ENCODE results near the gene NRROS. TPM values are rescaled to one million over a fixed set of nuclear protein-coding genes. Genes with fewer than 3 reads are reported as not detected.
"Not testable (repeated sequence)": the region's sequence is repeated elsewhere in the genome, so short reads cannot be mapped to it uniquely, and the experiment has no call there.

Gene NRROS
- polyA plus RNA-seq, 1 donor = 2.1 TPM

DNA sequence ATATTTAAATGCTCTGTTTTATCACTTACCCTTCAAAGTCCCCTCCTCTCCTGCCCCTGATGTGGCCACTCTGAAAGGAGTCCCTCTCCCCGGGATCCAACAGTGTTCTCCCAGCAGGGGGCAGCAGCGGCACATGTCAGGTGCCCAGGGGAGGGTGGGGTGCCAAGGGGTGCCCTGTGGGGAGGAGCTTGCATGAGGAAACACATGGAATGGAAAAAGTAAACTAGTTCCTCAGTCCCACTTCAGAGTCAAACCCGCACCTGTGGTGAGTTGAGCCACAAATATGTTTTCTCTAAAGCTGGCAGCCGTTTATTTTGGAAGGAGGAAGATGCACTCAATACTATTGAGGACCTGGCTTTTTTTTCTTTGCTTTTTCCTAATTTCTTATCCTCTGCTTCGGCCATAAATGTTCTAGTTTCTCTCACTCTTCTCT lies 30.1 kb upstream of the NRROS start:
- Histone ChIP-seq H3K4me1 (ENCODE audit: control insufficient read depth, insufficient read depth, low read length) (peaks cover 3% of the 10 kb centered on the region), H3K27me3 (ENCODE audit: control insufficient read depth, insufficient read depth, low read length) (no peaks in the 10 kb centered on the region), H3K9me3 (ENCODE audit: control insufficient read depth, low read depth, low read length) (no peaks in the 10 kb centered on the region), H3K4me3 (ENCODE audit: low read length) (no peak overlapping the region), H3K27ac (ENCODE audit: low read length) (no peak overlapping the region), H3K36me3 (ENCODE audit: control insufficient read depth, insufficient read depth, low read length) (no peaks in the 10 kb centered on the region)
- WGBS (ENCODE audit: insufficient coverage, low lambda C conversion rate) = 50% methylated on average over 2 of the region's 5 CpGs
- peak; percentile 79 to 81 for DNase-seq

- no peak overlapping the region for H3K27ac ChIP-seq (ENCODE audit: low read length)
- DNase-seq = no peak
- H3K4me1 ChIP-seq (ENCODE audit: control insufficient read depth, insufficient read depth, low read length) = peaks cover 3% of the 10 kb centered on the region
- H3K36me3 ChIP-seq (ENCODE audit: control insufficient read depth, insufficient read depth, low read length) = no peaks in the 10 kb centered on the region
- no peaks in the 10 kb centered on the region for H3K9me3 ChIP-seq (ENCODE audit: control insufficient read depth, low read depth, low read length)
- H3K4me3 ChIP-seq (ENCODE audit: low read length) = no peak overlapping the region
- no CpG with 5 or more reads among the region's 6 CpGs for WGBS (ENCODE audit: insufficient coverage, low lambda C conversion rate)
- no peaks in the 10 kb centered on the region for H3K27me3 ChIP-seq (ENCODE audit: control insufficient read depth, insufficient read depth, low read length)
Measured at GRCh38 chr3:196609805-196610515, 29.5 kb upstream of the NRROS start.

DNA sequence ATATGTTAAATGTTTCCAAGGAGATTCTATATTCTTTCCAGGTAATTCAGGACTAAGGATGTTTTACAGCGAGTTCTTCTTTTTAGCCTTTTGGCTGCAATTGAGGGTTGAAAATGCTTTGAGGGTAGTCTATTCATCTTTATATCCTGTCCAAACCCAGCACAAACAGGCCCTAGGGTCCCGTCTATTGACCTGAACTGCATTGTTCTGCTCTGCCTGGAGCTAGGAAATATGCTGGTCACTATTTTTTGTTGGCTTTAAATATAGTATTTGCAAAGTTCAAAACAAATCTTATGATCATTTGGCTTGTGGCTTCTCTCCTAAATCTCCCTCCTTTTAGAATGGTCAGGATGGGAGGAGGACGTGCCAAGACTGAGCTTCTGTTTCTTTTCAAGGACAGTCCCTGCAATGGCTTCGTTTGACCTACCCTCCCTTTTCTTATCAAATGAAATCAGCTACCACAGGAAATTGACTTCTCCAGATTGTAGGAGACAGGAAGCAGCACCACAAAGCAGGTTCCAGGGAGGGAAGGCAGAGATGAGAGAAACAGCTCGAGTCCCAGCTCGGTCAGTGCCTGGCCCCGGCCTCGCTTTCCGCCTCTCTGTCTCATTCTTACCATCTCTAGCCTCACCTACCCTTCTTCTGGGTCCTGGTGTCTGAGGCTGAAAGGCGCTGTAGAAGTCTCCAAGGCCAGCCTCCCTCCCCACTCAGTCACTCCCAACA lies 27.6 kb upstream of the NRROS start:
- H3K4me3 ChIP-seq (ENCODE audit: low read length) = no peak overlapping the region
- H3K9me3 ChIP-seq (ENCODE audit: control insufficient read depth, low read depth, low read length) = no peaks in the 10 kb centered on the region
- peaks cover 3% of the 10 kb centered on the region for H3K4me1 ChIP-seq (ENCODE audit: control insufficient read depth, insufficient read depth, low read length)
- no peak for DNase-seq
- no peaks in the 10 kb centered on the region for H3K36me3 ChIP-seq (ENCODE audit: control insufficient read depth, insufficient read depth, low read length)
- no peaks in the 10 kb centered on the region for H3K27me3 ChIP-seq (ENCODE audit: control insufficient read depth, insufficient read depth, low read length)
- H3K27ac ChIP-seq (ENCODE audit: low read length) = no peak overlapping the region
- WGBS (ENCODE audit: insufficient coverage, low lambda C conversion rate) = no CpG with 5 or more reads among the region's 10 CpGs

DNA sequence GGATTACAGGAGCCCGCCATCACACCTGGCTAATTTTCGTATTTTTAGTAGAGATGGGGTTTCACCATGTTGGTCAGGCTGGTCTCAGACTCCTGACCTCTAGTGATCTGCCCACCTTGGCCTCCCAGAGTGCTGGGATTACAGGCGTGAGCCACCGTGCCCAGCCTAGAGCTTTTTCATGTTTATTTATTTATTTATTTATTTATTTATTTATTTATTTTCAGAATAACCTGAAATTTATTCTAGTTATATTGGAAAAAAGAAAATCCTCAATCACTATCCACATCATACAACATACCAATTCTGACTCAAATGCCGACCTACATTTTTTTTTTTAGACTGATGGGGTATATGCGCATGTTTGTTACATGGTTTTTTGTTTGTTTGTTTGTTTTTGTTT lies 24.3 kb upstream of the NRROS start:
- not testable (repeated sequence) for H3K4me1 ChIP-seq (ENCODE audit: control insufficient read depth, insufficient read depth, low read length); H3K27ac ChIP-seq (ENCODE audit: low read length); H3K27me3 ChIP-seq (ENCODE audit: control insufficient read depth, insufficient read depth, low read length); H3K36me3 ChIP-seq (ENCODE audit: control insufficient read depth, insufficient read depth, low read length); H3K9me3 ChIP-seq (ENCODE audit: control insufficient read depth, low read depth, low read length); H3K4me3 ChIP-seq (ENCODE audit: low read length); DNase-seq
- WGBS (ENCODE audit: insufficient coverage, low lambda C conversion rate) = no CpG with 5 or more reads among the region's 6 CpGs

DNA sequence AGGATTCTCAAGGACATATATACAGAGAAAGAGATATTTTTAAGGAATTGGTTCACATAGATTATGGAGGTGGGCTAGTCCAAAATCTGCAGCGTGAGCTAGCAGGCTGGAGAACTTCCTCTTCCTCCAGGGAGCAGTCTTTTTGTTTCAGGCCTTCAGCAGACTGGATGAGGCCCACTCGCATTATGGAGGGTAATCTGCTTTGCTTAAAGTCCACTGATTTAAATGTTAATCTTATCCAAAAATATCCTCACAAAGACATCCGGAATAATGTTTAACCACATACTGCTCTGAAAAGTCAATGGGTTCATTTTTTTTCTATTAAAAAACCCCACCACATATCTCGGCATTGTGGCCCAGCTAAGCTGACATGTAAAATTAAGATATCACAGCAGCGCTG lies 22.2 kb upstream of the NRROS start:
- peak in 1 of 2 donors; percentile 63 for DNase-seq
- Histone ChIP-seq H3K27ac (ENCODE audit: low read length) (no peak overlapping the region), H3K4me1 (ENCODE audit: control insufficient read depth, insufficient read depth, low read length) (peaks cover 5% of the 10 kb centered on the region), H3K27me3 (ENCODE audit: control insufficient read depth, insufficient read depth, low read length) (no peaks in the 10 kb centered on the region), H3K9me3 (ENCODE audit: control insufficient read depth, low read depth, low read length) (no peaks in the 10 kb centered on the region), H3K36me3 (ENCODE audit: control insufficient read depth, insufficient read depth, low read length) (no peaks in the 10 kb centered on the region), H3K4me3 (ENCODE audit: low read length) (no peak overlapping the region)
- WGBS (ENCODE audit: insufficient coverage, low lambda C conversion rate) = 17% methylated on average over 1 of the region's 5 CpGs

DNA sequence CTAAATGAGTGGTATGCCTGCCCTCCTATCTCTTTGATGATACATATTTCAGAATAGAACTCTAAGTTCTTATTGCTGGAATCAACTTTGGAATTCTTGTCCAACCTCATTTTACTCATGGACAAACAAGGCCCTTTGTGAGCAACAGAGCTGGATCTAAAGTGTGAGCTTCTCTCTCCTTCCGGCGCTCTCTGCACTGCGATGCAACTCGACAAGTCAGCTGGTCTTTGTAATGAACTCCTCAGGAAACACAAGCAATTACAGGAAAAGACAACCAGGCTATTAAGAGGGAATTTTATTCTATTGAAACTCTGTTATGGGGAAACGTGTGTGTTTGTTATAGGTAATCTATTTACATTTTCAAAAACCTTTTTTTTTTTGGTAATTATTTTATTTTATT lies 20.3 kb upstream of the NRROS start:
- peaks cover 5% of the 10 kb centered on the region for H3K4me1 ChIP-seq (ENCODE audit: control insufficient read depth, insufficient read depth, low read length)
- no peaks in the 10 kb centered on the region for H3K9me3 ChIP-seq (ENCODE audit: control insufficient read depth, low read depth, low read length)
- 14% methylated on average over 1 of the region's 5 CpGs for WGBS (ENCODE audit: insufficient coverage, low lambda C conversion rate)
- no peaks in the 10 kb centered on the region for H3K36me3 ChIP-seq (ENCODE audit: control insufficient read depth, insufficient read depth, low read length)
- peak overlapping the region; percentile 38 for H3K27ac ChIP-seq (ENCODE audit: low read length)
- no peaks in the 10 kb centered on the region for H3K27me3 ChIP-seq (ENCODE audit: control insufficient read depth, insufficient read depth, low read length)
- peak; percentile 31 to 49 for DNase-seq
- H3K4me3 ChIP-seq (ENCODE audit: low read length) = no peak overlapping the region

DNA sequence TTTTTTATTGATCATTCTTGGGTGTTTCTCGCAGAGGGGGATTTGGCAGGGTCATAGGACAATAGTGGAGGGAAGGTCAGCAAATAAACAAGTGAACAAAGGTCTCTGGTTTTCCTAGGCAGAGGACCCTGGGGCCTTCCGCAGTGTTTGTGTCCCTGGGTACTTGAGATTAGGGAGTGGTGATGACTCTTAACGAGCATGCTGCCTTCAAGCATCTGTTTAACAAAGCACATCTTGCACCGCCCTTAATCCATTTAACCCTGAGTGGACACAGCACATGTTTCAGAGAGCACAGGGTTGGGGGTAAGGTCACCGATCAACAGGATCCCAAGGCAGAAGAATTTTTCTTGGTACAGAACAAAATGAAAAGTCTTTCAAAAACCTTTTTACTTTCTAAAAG lies 19.9 kb upstream of the NRROS start:
- no CpG with 5 or more reads among the region's 5 CpGs for WGBS (ENCODE audit: insufficient coverage, low lambda C conversion rate)
- not testable (repeated sequence) for H3K36me3 ChIP-seq (ENCODE audit: control insufficient read depth, insufficient read depth, low read length); H3K4me3 ChIP-seq (ENCODE audit: low read length); H3K27me3 ChIP-seq (ENCODE audit: control insufficient read depth, insufficient read depth, low read length); H3K9me3 ChIP-seq (ENCODE audit: control insufficient read depth, low read depth, low read length); DNase-seq; H3K4me1 ChIP-seq (ENCODE audit: control insufficient read depth, insufficient read depth, low read length)
- H3K27ac ChIP-seq (ENCODE audit: low read length) = peak overlapping the region; percentile 38

DNA sequence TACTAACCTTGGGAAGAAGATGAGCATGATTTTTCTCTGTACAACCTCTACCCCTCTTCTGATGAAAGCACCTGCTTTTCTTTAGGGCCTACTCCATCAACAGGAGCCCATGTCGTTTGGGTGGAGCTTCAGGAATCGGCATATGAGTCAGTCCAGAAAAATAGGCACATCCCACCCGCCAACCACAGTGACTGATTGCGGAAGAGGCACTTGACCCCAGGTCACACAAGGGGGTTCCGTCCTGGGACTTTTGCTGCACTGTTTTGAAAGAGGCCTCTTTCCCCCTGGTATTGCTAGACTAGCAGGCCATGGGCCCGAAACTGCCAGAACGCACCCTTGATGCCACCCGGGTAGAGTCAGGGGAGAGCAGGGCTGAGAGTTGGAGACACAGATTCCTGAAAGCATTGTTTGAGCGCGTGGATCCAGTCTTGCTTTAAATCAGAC lies 19.3 kb upstream of the NRROS start:
- H3K4me3 ChIP-seq (ENCODE audit: low read length) = no peak overlapping the region
- H3K36me3 ChIP-seq (ENCODE audit: control insufficient read depth, insufficient read depth, low read length) = no peaks in the 10 kb centered on the region
- no CpG with 5 or more reads among the region's 10 CpGs for WGBS (ENCODE audit: insufficient coverage, low lambda C conversion rate)
- DNase-seq = no peak
- peak overlapping the region; percentile 18 for H3K27ac ChIP-seq (ENCODE audit: low read length)
- no peaks in the 10 kb centered on the region for H3K9me3 ChIP-seq (ENCODE audit: control insufficient read depth, low read depth, low read length)
- peaks cover 5% of the 10 kb centered on the region for H3K4me1 ChIP-seq (ENCODE audit: control insufficient read depth, insufficient read depth, low read length)
- no peaks in the 10 kb centered on the region for H3K27me3 ChIP-seq (ENCODE audit: control insufficient read depth, insufficient read depth, low read length)

GRCh38 chr3:196620684-196621083 lies 18.8 kb upstream of the NRROS start:
- DNase-seq = no peak
- H3K4me3 ChIP-seq (ENCODE audit: low read length) = no peak overlapping the region
- peaks cover 5% of the 10 kb centered on the region for H3K4me1 ChIP-seq (ENCODE audit: control insufficient read depth, insufficient read depth, low read length)
- WGBS (ENCODE audit: insufficient coverage, low lambda C conversion rate) = 79% methylated on average over 2 of the region's 2 CpGs
- H3K36me3 ChIP-seq (ENCODE audit: control insufficient read depth, insufficient read depth, low read length) = no peaks in the 10 kb centered on the region
- no peaks in the 10 kb centered on the region for H3K9me3 ChIP-seq (ENCODE audit: control insufficient read depth, low read depth, low read length)
- no peaks in the 10 kb centered on the region for H3K27me3 ChIP-seq (ENCODE audit: control insufficient read depth, insufficient read depth, low read length)
- H3K27ac ChIP-seq (ENCODE audit: low read length) = peak overlapping the region; percentile 18

DNA sequence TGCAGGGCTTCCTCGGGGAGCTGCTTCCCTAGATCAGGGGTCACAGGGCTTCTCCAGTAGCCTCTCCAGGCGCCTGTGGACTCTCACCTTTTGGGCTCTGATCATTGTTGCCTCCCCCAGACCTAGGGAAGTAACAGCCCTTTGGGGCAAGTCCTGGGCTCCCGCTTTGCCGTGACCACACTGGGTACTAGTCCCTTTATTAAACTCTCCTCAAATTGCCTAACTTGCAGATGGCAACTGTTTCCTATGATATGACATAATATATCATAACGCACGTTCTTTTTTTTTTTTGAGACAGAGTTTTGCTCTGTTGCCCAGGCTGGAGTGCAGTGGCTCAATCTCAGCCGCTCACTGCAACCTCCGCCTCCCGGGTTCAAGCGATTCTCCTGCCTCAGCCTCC lies 17.9 kb upstream of the NRROS start:
- no peak overlapping the region for H3K27ac ChIP-seq (ENCODE audit: low read length)
- DNase-seq = no peak
- H3K9me3 ChIP-seq (ENCODE audit: control insufficient read depth, low read depth, low read length) = no peaks in the 10 kb centered on the region
- no peaks in the 10 kb centered on the region for H3K27me3 ChIP-seq (ENCODE audit: control insufficient read depth, insufficient read depth, low read length)
- H3K4me1 ChIP-seq (ENCODE audit: control insufficient read depth, insufficient read depth, low read length) = peaks cover 5% of the 10 kb centered on the region
- H3K4me3 ChIP-seq (ENCODE audit: low read length) = no peak overlapping the region
- no peaks in the 10 kb centered on the region for H3K36me3 ChIP-seq (ENCODE audit: control insufficient read depth, insufficient read depth, low read length)
- WGBS (ENCODE audit: insufficient coverage, low lambda C conversion rate) = 75% methylated on average over 2 of the region's 10 CpGs

All from large intestine (tissue), 3 donors.